HG02571 (cell line): Measurements from ENCODE around the gene ATF7.
A peak's percentile ranks its signal among the peaks of the same experiment; 100 is the strongest.
"Not testable (repeated sequence)": the region's sequence is repeated elsewhere in the genome, so short reads cannot be mapped to it uniquely, and the experiment has no call there.

ENCODE experiments used
- ATAC-seq: cut with Tn5 transposase; IDR thresholded peaks from one replicate; pipeline ENCODE4 v1.9.1; 2021; ENCODE audit warnings: mild to moderate bottlenecking, moderate library complexity; ENCODE audit not compliant: unreplicated experiment

Gene ATF7

GRCh38 chr12:53625946-53626701, at the start of gene ATF7:
Gene ATF7, minus strand, starts transcription at chr12:53626382. Its CDS starts 25,382 bp downstream, at chr12:53601000.
- peak; percentile 95 for ATAC-seq

GRCh38 chr12:53674977-53675700, 49.0 kb upstream of the ATF7 start:
- no peak for ATAC-seq

- no peak for ATAC-seq
Observed at GRCh38 chr12:53670971-53671370, 44.8 kb upstream of the ATF7 start.

- ATAC-seq: no peak
Observed at GRCh38 chr12:53670308-53670707, 44.1 kb upstream of the ATF7 start.

- no peak for ATAC-seq
Observed at GRCh38 chr12:53667080-53667479, 40.9 kb upstream of the ATF7 start.

GRCh38 chr12:53664936-53665335, 38.8 kb upstream of the ATF7 start:
- no peak for ATAC-seq

GRCh38 chr12:53664191-53664590, 38.0 kb upstream of the ATF7 start:
- no peak for ATAC-seq

- ATAC-seq: no peak
Observed at GRCh38 chr12:53660041-53660440, 33.9 kb upstream of the ATF7 start.

GRCh38 chr12:53659571-53659981, 33.4 kb upstream of the ATF7 start:
- no peak for ATAC-seq

GRCh38 chr12:53659011-53659551, 32.9 kb upstream of the ATF7 start:
- ATAC-seq: no peak

- ATAC-seq: no peak
Observed at GRCh38 chr12:53657041-53657440, 30.9 kb upstream of the ATF7 start.

- ATAC-seq: no peak
Observed at GRCh38 chr12:53653595-53653994, 27.4 kb upstream of the ATF7 start.

GRCh38 chr12:53652366-53652765, 26.2 kb upstream of the ATF7 start:
- ATAC-seq: no peak

- no peak for ATAC-seq
Observed at GRCh38 chr12:53651737-53652136, 25.6 kb upstream of the ATF7 start.

GRCh38 chr12:53646300-53646699, 20.1 kb upstream of the ATF7 start:
- not testable (repeated sequence) for ATAC-seq

GRCh38 chr12:53645165-53645564, 19.0 kb upstream of the ATF7 start:
- no peak for ATAC-seq

- ATAC-seq: no peak
Observed at GRCh38 chr12:53644133-53644532, 18.0 kb upstream of the ATF7 start.

GRCh38 chr12:53643232-53643979, 17.2 kb upstream of the ATF7 start:
- no peak for ATAC-seq

GRCh38 chr12:53638057-53638456, 11.9 kb upstream of the ATF7 start:
- ATAC-seq: no peak

GRCh38 chr12:53636641-53637040, 10.5 kb upstream of the ATF7 start:
- no peak for ATAC-seq

- not testable (repeated sequence) for ATAC-seq
Observed at GRCh38 chr12:53635708-53636107, 9.5 kb upstream of the ATF7 start.
